PC-9 (cell line): ENCODE data around the gene SMARCA4.

ENCODE experiments used
- EZH2 ChIP-seq: fragments of 200-600 bp; sonication (generic); IDR thresholded peaks from 2 replicates; pipeline ENCODE4 v1.8.0; 2017; ENCODE audit warnings: antibody characterized with exemption, low read depth
- TF ChIP-seq, protein P1 (sequence below): fragments of 200-600 bp; sonication (generic); conservative IDR thresholded peaks from 2 replicates; pipeline ENCODE4 v1.6.1; 2017; ENCODE audit warnings: mixed run types, antibody characterized with exemption, mild to moderate bottlenecking, moderate library complexity

DNA sequence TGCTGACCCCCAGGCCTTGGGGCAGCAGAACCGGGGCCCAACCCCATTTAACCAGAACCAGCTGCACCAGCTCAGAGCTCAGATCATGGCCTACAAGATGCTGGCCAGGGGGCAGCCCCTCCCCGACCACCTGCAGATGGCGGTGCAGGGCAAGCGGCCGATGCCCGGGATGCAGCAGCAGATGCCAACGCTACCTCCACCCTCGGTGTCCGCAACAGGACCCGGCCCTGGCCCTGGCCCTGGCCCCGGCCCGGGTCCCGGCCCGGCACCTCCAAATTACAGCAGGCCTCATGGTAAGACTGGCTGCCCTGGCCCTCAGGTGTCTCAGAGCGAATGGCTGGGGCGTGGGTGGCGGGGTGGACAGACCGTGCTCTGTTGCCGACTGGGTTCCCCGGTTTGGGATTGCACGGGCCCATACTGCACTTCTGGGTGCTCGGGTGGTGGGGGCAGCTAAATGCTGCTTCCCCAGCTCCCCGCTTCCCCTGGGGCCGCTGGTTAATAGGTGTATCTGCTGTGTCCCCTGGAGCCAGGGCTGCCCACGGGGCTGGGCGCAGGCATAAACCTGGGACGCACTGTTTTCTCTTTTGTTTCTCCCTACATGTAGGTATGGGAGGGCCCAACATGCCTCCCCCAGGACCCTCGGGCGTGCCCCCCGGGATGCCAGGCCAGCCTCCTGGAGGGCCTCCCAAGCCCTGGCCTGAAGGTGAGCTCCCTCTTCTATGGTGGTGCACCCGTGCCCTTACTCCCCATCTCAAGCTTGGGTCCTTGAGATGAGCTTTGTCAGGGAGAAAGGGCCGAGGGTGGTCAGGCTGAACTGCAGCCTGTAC is 25.7 kb downstream of the SMARCA4 start:
- TF ChIP-seq, protein P1, sequence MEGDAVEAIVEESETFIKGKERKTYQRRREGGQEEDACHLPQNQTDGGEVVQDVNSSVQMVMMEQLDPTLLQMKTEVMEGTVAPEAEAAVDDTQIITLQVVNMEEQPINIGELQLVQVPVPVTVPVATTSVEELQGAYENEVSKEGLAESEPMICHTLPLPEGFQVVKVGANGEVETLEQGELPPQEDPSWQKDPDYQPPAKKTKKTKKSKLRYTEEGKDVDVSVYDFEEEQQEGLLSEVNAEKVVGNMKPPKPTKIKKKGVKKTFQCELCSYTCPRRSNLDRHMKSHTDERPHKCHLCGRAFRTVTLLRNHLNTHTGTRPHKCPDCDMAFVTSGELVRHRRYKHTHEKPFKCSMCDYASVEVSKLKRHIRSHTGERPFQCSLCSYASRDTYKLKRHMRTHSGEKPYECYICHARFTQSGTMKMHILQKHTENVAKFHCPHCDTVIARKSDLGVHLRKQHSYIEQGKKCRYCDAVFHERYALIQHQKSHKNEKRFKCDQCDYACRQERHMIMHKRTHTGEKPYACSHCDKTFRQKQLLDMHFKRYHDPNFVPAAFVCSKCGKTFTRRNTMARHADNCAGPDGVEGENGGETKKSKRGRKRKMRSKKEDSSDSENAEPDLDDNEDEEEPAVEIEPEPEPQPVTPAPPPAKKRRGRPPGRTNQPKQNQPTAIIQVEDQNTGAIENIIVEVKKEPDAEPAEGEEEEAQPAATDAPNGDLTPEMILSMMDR = no peak
- TF ChIP-seq EZH2 = no peak
